ENCODE data around the gene CYP2A13. TPM values are rescaled to one million over a fixed set of nuclear protein-coding genes. Genes with fewer than 3 reads are reported as not detected.

CYP2A13 gene
- total RNA-seq, 1 experiment from 2014 or later = 0.63 TPM

DNA sequence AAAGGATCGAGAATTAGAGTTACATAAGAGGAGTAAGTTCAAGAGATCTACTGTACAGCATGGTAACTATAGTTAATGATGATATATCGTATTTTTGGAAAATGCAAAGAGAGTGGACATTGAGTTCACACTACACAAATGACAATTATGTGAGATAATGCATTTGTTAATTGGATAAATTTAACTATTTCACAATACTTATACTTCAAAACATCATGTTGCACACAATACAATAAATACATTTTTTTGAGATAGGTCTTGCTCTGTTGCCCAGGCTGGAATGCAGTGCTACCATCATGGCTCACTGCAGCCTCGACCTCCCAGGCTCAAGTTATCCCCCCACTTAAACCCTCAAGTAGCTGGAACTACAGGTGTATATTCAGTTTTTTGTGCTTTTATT lies 17.9 kb downstream of the CYP2A13 start:
- no peak overlapping the region for H2BK20ac ChIP-seq (ENCODE audit: low read depth, low read length, poor library complexity, severe bottlenecking)
- no peak overlapping the region for H4K91ac ChIP-seq (ENCODE audit: insufficient read length, low read depth, low read length)
- H3K27ac ChIP-seq (ENCODE audit: insufficient read length, low read depth, low read length) = no peak overlapping the region
- no peak overlapping the region for H3K4me2 ChIP-seq (ENCODE audit: insufficient read depth, insufficient read length, low read length)
- no peak overlapping the region for H2BK5ac ChIP-seq (ENCODE audit: insufficient read length, low read length)
- H3K4me1 ChIP-seq (ENCODE audit: insufficient read depth, low read length) = no peaks in the 10 kb centered on the region
- no peak overlapping the region for H3T11ph ChIP-seq (ENCODE audit: low read length)
- no peak overlapping the region for H3K14ac ChIP-seq (ENCODE audit: insufficient read depth, low read length)
- H3K9me3 Mint-ChIP-seq = peaks cover 30 to 32% of the 10 kb centered on the region in 2 experiments
- H3K23ac ChIP-seq (ENCODE audit: insufficient read length, low read depth, low read length) = no peak overlapping the region
- TF ChIP-seq, protein P1, sequence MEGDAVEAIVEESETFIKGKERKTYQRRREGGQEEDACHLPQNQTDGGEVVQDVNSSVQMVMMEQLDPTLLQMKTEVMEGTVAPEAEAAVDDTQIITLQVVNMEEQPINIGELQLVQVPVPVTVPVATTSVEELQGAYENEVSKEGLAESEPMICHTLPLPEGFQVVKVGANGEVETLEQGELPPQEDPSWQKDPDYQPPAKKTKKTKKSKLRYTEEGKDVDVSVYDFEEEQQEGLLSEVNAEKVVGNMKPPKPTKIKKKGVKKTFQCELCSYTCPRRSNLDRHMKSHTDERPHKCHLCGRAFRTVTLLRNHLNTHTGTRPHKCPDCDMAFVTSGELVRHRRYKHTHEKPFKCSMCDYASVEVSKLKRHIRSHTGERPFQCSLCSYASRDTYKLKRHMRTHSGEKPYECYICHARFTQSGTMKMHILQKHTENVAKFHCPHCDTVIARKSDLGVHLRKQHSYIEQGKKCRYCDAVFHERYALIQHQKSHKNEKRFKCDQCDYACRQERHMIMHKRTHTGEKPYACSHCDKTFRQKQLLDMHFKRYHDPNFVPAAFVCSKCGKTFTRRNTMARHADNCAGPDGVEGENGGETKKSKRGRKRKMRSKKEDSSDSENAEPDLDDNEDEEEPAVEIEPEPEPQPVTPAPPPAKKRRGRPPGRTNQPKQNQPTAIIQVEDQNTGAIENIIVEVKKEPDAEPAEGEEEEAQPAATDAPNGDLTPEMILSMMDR (conservative IDR thresholded peaks at IDR 0.05) = no peak
- no CpG with 5 or more reads among the region's 3 CpGs for WGBS (ENCODE audit: extremely low coverage, insufficient read length, low lambda C conversion rate)
- no peak overlapping the region for H3K4me3 Mint-ChIP-seq
- no peak overlapping the region for H3K27ac Mint-ChIP-seq
- no peak overlapping the region for H2AFZ ChIP-seq (ENCODE audit: low read length)
- no peak overlapping the region for H3K9ac ChIP-seq (ENCODE audit: extremely low read depth, insufficient read length, low read length)
- no peaks in the 10 kb centered on the region for H3K27me3 ChIP-seq (ENCODE audit: insufficient read depth, low read length)
- H2AK5ac ChIP-seq (ENCODE audit: insufficient read length, low read length) = no peak overlapping the region
- no peaks in the 10 kb centered on the region for H3K23me2 ChIP-seq (ENCODE audit: insufficient read length, low read depth, low read length, poor library complexity, severe bottlenecking)
- H3K18ac ChIP-seq (ENCODE audit: insufficient read length, low read depth, low read length) = no peak overlapping the region
- H2BK12ac ChIP-seq (ENCODE audit: insufficient read length, low read depth, low read length) = no peak overlapping the region
- no peak overlapping the region for H4K8ac ChIP-seq (replicated peaks; ENCODE audit: insufficient read length, low read depth, low read length)
- H3K4ac ChIP-seq (ENCODE audit: low read depth, low read length) = no peak overlapping the region
- no peak overlapping the region for H3K56ac ChIP-seq (ENCODE audit: insufficient read length, low read depth, low read length)
- DNase-seq = no peak
- H2BK15ac ChIP-seq (ENCODE audit: low read depth, low read length) = no peak overlapping the region
- H3K27me3 Mint-ChIP-seq (ENCODE audit: low read depth) = peaks cover 10% of the 10 kb centered on the region
- no peaks in the 10 kb centered on the region for H3K9me3 ChIP-seq (ENCODE audit: control insufficient read depth, low read depth, low read length)
- H2BK120ac ChIP-seq (ENCODE audit: low read depth, low read length, poor library complexity, severe bottlenecking) = no peak overlapping the region
- no peak overlapping the region for H4K5ac ChIP-seq (ENCODE audit: insufficient read length, low read depth, low read length)
- H3K36me3 Mint-ChIP-seq (ENCODE audit: insufficient read depth in 1 of 3, low read depth in 3 of 3) = peaks cover 11 to 15% (median 13%) of the 10 kb centered on the region in 3 experiments; a peak in 6 of 7 replicates
- no peaks in the 10 kb centered on the region for H3K4me1 Mint-ChIP-seq
- H3K79me1 ChIP-seq (ENCODE audit: insufficient read depth, low read depth, low read length, poor library complexity, severe bottlenecking) = no peaks in the 10 kb centered on the region
- no peaks in the 10 kb centered on the region for H3K79me2 ChIP-seq (ENCODE audit: insufficient read depth, low read length)
- H4K20me1 ChIP-seq (ENCODE audit: control insufficient read depth, insufficient read depth, insufficient read length) = no peaks in the 10 kb centered on the region
